ENCODE results near the gene SNX1.

Gene SNX1

GRCh38 chr15:64163659-64164362 is 68.0 kb downstream of the SNX1 start:
- DNase-seq (ENCODE audit: low read depth in 2 of 2): no peak

DNA sequence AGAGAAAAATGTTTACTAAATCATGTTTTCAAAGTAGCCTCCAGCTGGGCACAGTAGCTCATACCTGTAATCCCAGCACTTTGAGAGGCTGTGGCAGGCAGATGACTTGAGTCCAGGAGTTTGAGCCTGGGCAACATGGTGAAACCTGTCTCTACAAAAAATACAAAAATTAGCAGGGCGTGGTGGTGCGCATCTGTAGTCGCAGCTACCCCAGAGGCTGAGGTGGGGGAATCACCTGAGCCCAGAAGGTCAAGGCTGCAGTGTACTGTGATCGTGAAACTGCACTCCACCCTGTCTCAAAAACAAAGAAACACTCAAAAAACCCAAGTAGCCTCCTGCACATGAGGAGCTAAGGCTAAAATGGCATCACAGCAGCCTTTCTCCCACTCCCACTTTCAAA is 68.7 kb downstream of the SNX1 start:
- no peak for DNase-seq (ENCODE audit: low read depth in 2 of 2)

DNA sequence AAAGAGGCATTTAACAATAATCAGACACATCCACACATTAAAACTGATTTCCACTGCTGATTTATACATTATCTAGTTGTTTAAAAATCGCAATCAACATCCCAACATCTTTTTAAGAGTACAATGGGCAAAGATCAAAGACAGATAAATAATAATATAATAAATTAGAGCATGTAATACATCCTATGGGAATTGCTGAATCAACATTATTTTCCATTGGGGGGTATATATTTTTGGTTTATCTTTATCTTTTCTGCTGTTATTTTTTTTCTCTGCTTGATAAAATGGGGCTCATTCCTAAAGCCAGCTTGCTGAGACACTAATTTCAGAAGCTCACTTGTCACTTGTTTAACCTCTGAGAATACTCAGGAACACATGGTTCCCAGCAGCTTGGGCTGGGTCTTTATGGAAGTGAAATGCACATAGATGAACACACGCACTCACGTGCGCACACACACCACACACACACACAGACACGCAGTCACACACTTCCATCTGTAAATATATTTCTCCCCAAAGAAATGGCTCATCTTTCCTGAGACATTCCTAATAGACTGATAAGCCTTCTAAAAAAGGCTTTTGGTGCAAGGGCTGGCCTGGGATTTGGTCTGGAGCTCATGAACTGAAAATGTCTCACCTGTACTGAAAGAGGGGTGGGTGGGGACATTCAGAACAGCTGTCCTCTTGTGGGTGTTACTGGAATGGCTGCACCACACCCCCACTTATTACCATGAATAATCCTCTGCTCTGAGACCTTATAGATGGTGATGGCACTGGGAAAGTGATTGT is 70.5 kb downstream of the SNX1 start:
- no peak for DNase-seq (ENCODE audit: low read depth in 2 of 2)

DNA sequence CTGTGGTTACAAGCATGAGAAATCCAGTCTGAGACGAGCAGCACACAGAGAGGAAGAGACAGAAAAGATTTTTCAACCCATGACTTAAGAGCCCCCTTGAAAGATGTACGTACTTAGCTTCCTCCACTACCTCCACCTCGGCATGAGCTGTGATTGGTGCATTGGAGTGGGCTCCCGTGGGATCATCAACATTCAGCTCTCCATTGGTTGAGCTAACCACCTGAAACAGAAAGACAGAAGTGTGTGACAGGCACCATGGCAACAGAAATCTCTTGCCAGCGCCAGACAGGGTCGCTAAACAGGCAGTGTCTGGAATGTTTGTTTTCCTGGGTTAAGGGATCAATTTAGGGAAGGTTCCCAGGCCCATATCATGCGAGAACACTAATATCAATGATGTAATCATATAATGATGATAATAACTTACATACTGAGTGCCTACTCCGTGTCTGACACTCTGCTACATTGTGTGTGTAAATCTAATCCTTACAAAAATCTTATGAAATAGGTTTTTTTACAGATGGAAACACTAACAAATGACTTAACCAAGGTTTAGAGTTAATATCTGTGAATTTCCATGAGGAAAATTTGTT is 84.5 kb downstream of the SNX1 start:
- no peak for DNase-seq (ENCODE audit: low read depth in 2 of 2)

GRCh38 chr15:64182859-64183370 is 87.1 kb downstream of the SNX1 start:
- no peak for DNase-seq (ENCODE audit: low read depth in 2 of 2)

GRCh38 chr15:64185146-64185911 is 89.5 kb downstream of the SNX1 start:
- no peak for DNase-seq (ENCODE audit: low read depth in 2 of 2)

- DNase-seq (ENCODE audit: low read depth in 2 of 2): no peak
Observed at GRCh38 chr15:64187396-64188191, 91.8 kb downstream of the SNX1 start.
